WERI-Rb-1 (cell line): ENCODE measurements around the gene TBC1D5.

Experiments used
- DNase-seq: peaks from one replicate; pipeline ENCODE4 v3.0.0-alpha.2; 2020
- H3K27ac ChIP-seq: fragments of 250-450 bp; sonication (Bioruptor Pico); 2 replicates; pipeline ENCODE4 v1.5.1; 2020; ENCODE audit warnings: mild to moderate bottlenecking, moderate library complexity
- H3K27me3 ChIP-seq: fragments of 250-450 bp; sonication (Bioruptor Pico); 2 replicates; pipeline ENCODE4 v1.5.1; 2021; ENCODE audit warnings: mild to moderate bottlenecking, low read depth, moderate library complexity; ENCODE audit not compliant: insufficient read depth, severe bottlenecking
- H3K36me3 ChIP-seq: fragments of 250-450 bp; sonication (Bioruptor Pico); 2 replicates; pipeline ENCODE4 v1.5.1; 2020; ENCODE audit warnings: mild to moderate bottlenecking, moderate library complexity
- H3K4me3 ChIP-seq: 2 replicates; pipeline ENCODE4 v1.5.1; 2011; ENCODE audit warnings: low read depth, mild to moderate bottlenecking, control low read depth, low read length
- H3K9me3 ChIP-seq: fragments of 250-450 bp; sonication (Bioruptor Pico); 2 replicates; pipeline ENCODE4 v1.5.1; 2021; ENCODE audit warnings: mild to moderate bottlenecking, moderate library complexity; ENCODE audit not compliant: severe bottlenecking
- CTCF ChIP-seq: IDR thresholded peaks from 2 replicates; pipeline ENCODE4 v1.5.1; 2011; ENCODE audit warnings: low read depth, mild to moderate bottlenecking, control low read depth, inconsistent platforms, low read length

TBC1D5 gene

GRCh38 chr3:17195192-17195611 lies 547.2 kb downstream of the TBC1D5 start:
- Histone ChIP-seq H3K9me3 (no peaks in the 10 kb centered on the region), H3K36me3 (no peaks in the 10 kb centered on the region), H3K27me3 (no peaks in the 10 kb centered on the region), H3K27ac (peak overlapping the region; percentile 39; the same call in 1 of the 2 replicates), H3K4me3 (no peak overlapping the region)
- TF ChIP-seq CTCF = no peak
- DNase-seq = peak; percentile 34

- Histone ChIP-seq H3K27me3 (no peaks in the 10 kb centered on the region), H3K27ac (no peak overlapping the region), H3K36me3 (no peaks in the 10 kb centered on the region), H3K9me3 (no peaks in the 10 kb centered on the region), H3K4me3 (no peak overlapping the region)
- no peak for DNase-seq
- no peak for TF ChIP-seq CTCF
Measured at GRCh38 chr3:17194116-17194515, 548.3 kb downstream of the TBC1D5 start.

GRCh38 chr3:17192995-17193394 lies 549.4 kb downstream of the TBC1D5 start:
- TF ChIP-seq CTCF = no peak

GRCh38 chr3:17190353-17191078 lies 551.9 kb downstream of the TBC1D5 start:
- no peak overlapping the region for H3K4me3 ChIP-seq
- H3K36me3 ChIP-seq = no peaks in the 10 kb centered on the region
- H3K27ac ChIP-seq = no peak overlapping the region
- no peaks in the 10 kb centered on the region for H3K27me3 ChIP-seq
- DNase-seq = no peak
- H3K9me3 ChIP-seq = no peaks in the 10 kb centered on the region
- no peak for TF ChIP-seq CTCF

More at GRCh38 chr3:17192995-17193394, 549.4 kb downstream of the TBC1D5 start:
- no peaks in the 10 kb centered on the region for H3K27me3 ChIP-seq
- no peaks in the 10 kb centered on the region for H3K9me3 ChIP-seq
- H3K36me3 ChIP-seq = no peaks in the 10 kb centered on the region
- no peak for DNase-seq
- H3K4me3 ChIP-seq = no peak overlapping the region
- no peak overlapping the region for H3K27ac ChIP-seq

- no peaks in the 10 kb centered on the region for H3K36me3 ChIP-seq
- no peak for DNase-seq
- H3K27me3 ChIP-seq = no peaks in the 10 kb centered on the region
- TF ChIP-seq CTCF = no peak
- H3K9me3 ChIP-seq = no peaks in the 10 kb centered on the region
- H3K4me3 ChIP-seq = no peak overlapping the region
- H3K27ac ChIP-seq = no peak overlapping the region
Measured at GRCh38 chr3:17188378-17188777, 554.1 kb downstream of the TBC1D5 start.
